ENCODE results near the gene PIGV.

PIGV gene

DNA sequence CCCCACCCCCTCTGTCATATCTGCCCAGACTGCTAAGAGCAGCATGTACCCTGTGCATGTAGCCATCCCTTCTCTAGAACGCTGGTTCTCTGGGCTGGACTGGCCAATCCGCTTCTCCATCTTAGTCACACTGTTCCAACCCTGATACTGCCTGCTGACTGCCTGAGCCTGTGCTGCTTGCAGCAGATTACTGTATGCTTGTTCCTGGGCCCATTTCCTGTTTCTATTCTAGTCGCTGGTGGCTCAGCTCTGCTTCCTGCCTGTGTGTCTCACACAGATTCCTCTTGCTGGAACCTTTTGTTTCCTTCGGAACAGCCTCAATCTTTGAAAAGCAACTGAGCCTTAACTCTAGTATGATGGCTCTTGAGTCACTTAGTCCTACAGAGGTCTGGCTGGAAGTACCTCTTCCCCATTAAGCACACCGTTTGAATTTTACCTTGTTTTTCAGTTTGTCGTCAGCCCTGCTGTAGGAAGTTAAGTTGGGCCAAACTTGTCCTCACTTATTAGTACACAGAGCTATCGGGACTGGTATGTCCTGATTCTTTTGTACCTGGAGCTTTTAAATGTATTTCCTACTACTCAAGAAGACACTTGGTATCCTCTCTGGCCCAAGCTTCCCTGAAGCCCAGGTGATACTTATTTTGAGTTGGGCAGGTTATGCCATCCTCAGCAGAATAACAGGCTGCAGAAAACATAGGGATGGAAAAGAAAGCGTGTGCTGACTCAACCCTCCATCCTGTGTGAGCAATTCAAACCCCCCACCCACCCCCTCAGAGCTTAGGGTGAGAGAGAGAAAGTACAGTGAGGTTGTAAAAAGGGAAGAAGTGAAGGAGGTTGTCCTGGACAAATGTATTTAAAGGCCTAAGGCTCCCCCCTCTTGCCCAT lies 43.4 kb upstream of the PIGV start:
- Histone ChIP-seq H4K8ac (ENCODE audit: low read depth, low read length) (no peak overlapping the region), H3K79me2 (ENCODE audit: control insufficient read depth, insufficient read depth, low read length) (peaks cover 17% of the 10 kb centered on the region), H2BK5ac (ENCODE audit: low read length) (no peak overlapping the region), H3K4me2 (ENCODE audit: low read length) (no peak overlapping the region), H3K56ac (ENCODE audit: low read length) (peak overlapping the region; percentile 49), H2BK120ac (ENCODE audit: low read depth, low read length) (no peak overlapping the region), H3K79me1 (ENCODE audit: low read length) (peaks cover 23% of the 10 kb centered on the region), H2BK15ac (replicated peaks; ENCODE audit: low read depth) (no peak overlapping the region), H3K36me3 (ENCODE audit: control insufficient read depth, insufficient read depth, low read length) (peaks cover 3% of the 10 kb centered on the region), H3K4me3 (ENCODE audit: low read length) (no peak overlapping the region), H3K27ac (ENCODE audit: low read depth, low read length) (peak overlapping the region; percentile 59), H3K4ac (ENCODE audit: low read depth, low read length) (no peak overlapping the region), H2AK5ac (ENCODE audit: low read length) (no peak overlapping the region), H4K5ac (ENCODE audit: low read length) (no peak overlapping the region), H3K23ac (ENCODE audit: low read length) (no peak overlapping the region), H3K9ac (ENCODE audit: low read length) (peak overlapping the region; percentile 48), H3K4me1 (ENCODE audit: control insufficient read depth, low read depth, low read length) (peaks cover 4% of the 10 kb centered on the region), H3K18ac (ENCODE audit: low read length) (no peak overlapping the region), H3K27me3 (ENCODE audit: insufficient read depth, low read length, poor library complexity) (no peaks in the 10 kb centered on the region)
- no CpG with 5 or more reads among the region's 8 CpGs for whole genome bisulfite sequencing (ENCODE audit: extremely low coverage, insufficient coverage, low lambda C conversion rate)
- DNase-seq = peak; percentile 96

DNA sequence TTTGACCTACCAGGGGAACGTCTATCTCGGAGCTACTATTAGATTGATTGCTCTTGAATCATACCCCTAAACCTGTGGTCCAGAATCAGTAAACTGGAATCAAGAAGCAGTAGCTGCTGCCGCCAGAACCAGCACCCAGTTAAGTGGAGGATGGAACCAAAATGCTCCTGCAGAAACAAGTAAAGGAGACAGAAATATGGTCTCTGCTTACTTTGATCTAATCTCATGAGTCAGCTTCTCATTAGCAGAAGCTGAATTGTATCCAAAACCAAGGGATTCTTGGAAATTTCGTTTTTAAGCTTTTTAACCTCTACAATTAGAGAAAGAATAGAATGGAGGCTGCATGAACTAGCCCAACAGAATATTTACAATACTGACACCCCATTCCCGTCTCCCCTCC lies 42.6 kb upstream of the PIGV start:
- Histone ChIP-seq H3K56ac (ENCODE audit: low read length) (no peak overlapping the region), H3K4me2 (ENCODE audit: low read length) (no peak overlapping the region), H3K27ac (ENCODE audit: low read depth, low read length) (no peak overlapping the region), H3K9ac (ENCODE audit: low read length) (no peak overlapping the region), H3K4me1 (ENCODE audit: control insufficient read depth, low read depth, low read length) (peaks cover 4% of the 10 kb centered on the region), H3K4me3 (ENCODE audit: low read length) (no peak overlapping the region), H3K36me3 (ENCODE audit: control insufficient read depth, insufficient read depth, low read length) (peaks cover 3% of the 10 kb centered on the region), H2BK120ac (ENCODE audit: low read depth, low read length) (no peak overlapping the region), H4K5ac (ENCODE audit: low read length) (no peak overlapping the region), H3K18ac (ENCODE audit: low read length) (no peak overlapping the region), H3K4ac (ENCODE audit: low read depth, low read length) (no peak overlapping the region), H4K8ac (ENCODE audit: low read depth, low read length) (no peak overlapping the region), H2BK5ac (ENCODE audit: low read length) (no peak overlapping the region), H3K79me1 (ENCODE audit: low read length) (peaks cover 25% of the 10 kb centered on the region), H3K27me3 (ENCODE audit: insufficient read depth, low read length, poor library complexity) (no peaks in the 10 kb centered on the region), H3K79me2 (ENCODE audit: control insufficient read depth, insufficient read depth, low read length) (peaks cover 17% of the 10 kb centered on the region), H2AK5ac (ENCODE audit: low read length) (no peak overlapping the region), H3K23ac (ENCODE audit: low read length) (no peak overlapping the region), H2BK15ac (replicated peaks; ENCODE audit: low read depth) (no peak overlapping the region)
- no peak for DNase-seq
- WGBS (ENCODE audit: extremely low coverage, insufficient coverage, low lambda C conversion rate) = no CpG with 5 or more reads among the region's 5 CpGs

DNA sequence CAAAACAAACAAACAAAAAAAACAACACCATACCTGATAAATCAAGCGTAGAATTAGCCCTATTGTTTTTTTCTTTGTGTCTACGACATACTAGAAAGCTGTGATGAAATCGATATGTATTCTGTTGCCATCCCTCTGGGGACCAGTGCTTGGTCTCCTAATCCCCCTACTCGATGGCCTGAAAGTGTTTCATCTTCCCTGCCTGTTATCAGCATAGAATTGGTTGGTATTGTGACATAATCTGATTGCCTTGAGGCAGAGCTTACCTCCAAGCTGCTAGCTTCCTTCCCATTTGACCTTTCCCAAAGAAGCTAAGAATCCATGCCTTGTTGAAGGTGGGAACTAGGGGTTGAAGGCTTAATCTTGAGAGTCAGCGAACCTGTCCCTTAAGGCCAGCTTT lies 40.7 kb upstream of the PIGV start:
- H3K27ac ChIP-seq (ENCODE audit: low read depth, low read length) = no peak overlapping the region
- no peak overlapping the region for H4K8ac ChIP-seq (ENCODE audit: low read depth, low read length)
- WGBS (ENCODE audit: extremely low coverage, insufficient coverage, low lambda C conversion rate) = no CpG with 5 or more reads among the region's 5 CpGs
- DNase-seq = peak; percentile 86
- peaks cover 23% of the 10 kb centered on the region for H3K79me2 ChIP-seq (ENCODE audit: control insufficient read depth, insufficient read depth, low read length)
- no peak overlapping the region for H3K18ac ChIP-seq (ENCODE audit: low read length)
- H3K4me1 ChIP-seq (ENCODE audit: control insufficient read depth, low read depth, low read length) = peaks cover 4% of the 10 kb centered on the region
- no peak overlapping the region for H3K9ac ChIP-seq (ENCODE audit: low read length)
- peaks cover 26% of the 10 kb centered on the region for H3K79me1 ChIP-seq (ENCODE audit: low read length)
- no peak overlapping the region for H3K23ac ChIP-seq (ENCODE audit: low read length)
- H3K36me3 ChIP-seq (ENCODE audit: control insufficient read depth, insufficient read depth, low read length) = peaks cover 3% of the 10 kb centered on the region
- H2AK5ac ChIP-seq (ENCODE audit: low read length) = no peak overlapping the region
- H3K4ac ChIP-seq (ENCODE audit: low read depth, low read length) = no peak overlapping the region
- H4K5ac ChIP-seq (ENCODE audit: low read length) = no peak overlapping the region
- no peak overlapping the region for H2BK5ac ChIP-seq (ENCODE audit: low read length)
- H2BK15ac ChIP-seq (replicated peaks; ENCODE audit: low read depth) = no peak overlapping the region
- no peaks in the 10 kb centered on the region for H3K27me3 ChIP-seq (ENCODE audit: insufficient read depth, low read length, poor library complexity)
- H3K56ac ChIP-seq (ENCODE audit: low read length) = no peak overlapping the region
- no peak overlapping the region for H3K4me2 ChIP-seq (ENCODE audit: low read length)
- no peak overlapping the region for H3K4me3 ChIP-seq (ENCODE audit: low read length)
- no peak overlapping the region for H2BK120ac ChIP-seq (ENCODE audit: low read depth, low read length)

DNA sequence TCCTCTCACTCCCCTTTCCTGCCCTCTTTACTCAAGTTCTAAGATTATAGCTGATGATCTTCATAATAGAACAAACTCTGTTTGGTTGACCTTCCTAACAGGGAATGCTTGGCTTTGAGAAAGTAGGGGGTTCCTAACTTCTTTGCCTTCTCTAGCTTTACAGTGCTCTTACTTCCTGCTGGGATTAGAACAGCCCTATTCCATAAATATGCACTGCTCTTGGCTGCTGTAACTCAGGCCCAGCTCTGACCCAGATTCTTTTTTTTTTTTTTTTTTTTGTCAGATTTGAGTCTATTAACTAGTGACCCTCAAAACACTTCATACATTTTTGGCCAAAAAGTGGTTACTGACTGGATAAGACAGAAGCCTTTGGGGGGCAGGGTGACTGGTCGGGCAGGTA lies 39.4 kb upstream of the PIGV start:
- WGBS (ENCODE audit: extremely low coverage, insufficient coverage, low lambda C conversion rate) = no CpG with 5 or more reads among the region's 1 CpG
- no peak overlapping the region for H3K4me2 ChIP-seq (ENCODE audit: low read length)
- H2AK5ac ChIP-seq (ENCODE audit: low read length) = no peak overlapping the region
- peaks cover 29% of the 10 kb centered on the region for H3K79me2 ChIP-seq (ENCODE audit: control insufficient read depth, insufficient read depth, low read length)
- H3K18ac ChIP-seq (ENCODE audit: low read length) = no peak overlapping the region
- no peak overlapping the region for H2BK5ac ChIP-seq (ENCODE audit: low read length)
- no peak overlapping the region for H3K9ac ChIP-seq (ENCODE audit: low read length)
- no peak overlapping the region for H2BK120ac ChIP-seq (ENCODE audit: low read depth, low read length)
- H3K4me1 ChIP-seq (ENCODE audit: control insufficient read depth, low read depth, low read length) = peaks cover 4% of the 10 kb centered on the region
- H3K27ac ChIP-seq (ENCODE audit: low read depth, low read length) = no peak overlapping the region
- no peak overlapping the region for H3K56ac ChIP-seq (ENCODE audit: low read length)
- DNase-seq = no peak
- H4K5ac ChIP-seq (ENCODE audit: low read length) = no peak overlapping the region
- H3K23ac ChIP-seq (ENCODE audit: low read length) = no peak overlapping the region
- H4K8ac ChIP-seq (ENCODE audit: low read depth, low read length) = no peak overlapping the region
- H3K36me3 ChIP-seq (ENCODE audit: control insufficient read depth, insufficient read depth, low read length) = peaks cover 7% of the 10 kb centered on the region
- no peak overlapping the region for H3K4me3 ChIP-seq (ENCODE audit: low read length)
- H3K27me3 ChIP-seq (ENCODE audit: insufficient read depth, low read length, poor library complexity) = no peaks in the 10 kb centered on the region
- H2BK15ac ChIP-seq (replicated peaks; ENCODE audit: low read depth) = no peak overlapping the region
- no peak overlapping the region for H3K4ac ChIP-seq (ENCODE audit: low read depth, low read length)
- H3K79me1 ChIP-seq (ENCODE audit: low read length) = peaks cover 31% of the 10 kb centered on the region

DNA sequence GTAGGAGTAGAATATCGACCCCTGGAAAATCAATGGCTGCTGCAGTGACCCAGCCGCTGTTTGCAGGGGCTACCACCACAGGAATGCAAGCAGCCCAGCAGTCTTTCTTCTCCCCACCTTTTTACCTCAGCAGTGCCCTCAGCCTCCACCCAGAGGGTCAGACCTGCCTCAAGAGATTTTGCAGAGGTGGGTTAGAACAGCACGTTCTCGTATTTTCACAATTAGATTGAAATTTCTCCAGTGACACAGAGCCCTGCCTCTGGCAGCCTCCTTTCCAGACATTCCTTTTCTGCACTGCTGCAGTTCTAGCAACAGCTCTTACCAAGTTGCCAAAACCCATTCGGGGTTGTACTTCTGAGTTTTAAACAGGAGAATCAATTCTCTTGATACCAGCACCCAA lies 38.3 kb upstream of the PIGV start:
- Histone ChIP-seq H3K79me2 (ENCODE audit: control insufficient read depth, insufficient read depth, low read length) (peaks cover 35% of the 10 kb centered on the region), H2BK5ac (ENCODE audit: low read length) (no peak overlapping the region), H3K4me3 (ENCODE audit: low read length) (no peak overlapping the region), H3K56ac (ENCODE audit: low read length) (no peak overlapping the region), H3K18ac (ENCODE audit: low read length) (no peak overlapping the region), H3K4me1 (ENCODE audit: control insufficient read depth, low read depth, low read length) (no peaks in the 10 kb centered on the region), H3K27ac (ENCODE audit: low read depth, low read length) (no peak overlapping the region), H2BK120ac (ENCODE audit: low read depth, low read length) (no peak overlapping the region), H3K23ac (ENCODE audit: low read length) (no peak overlapping the region), H3K9ac (ENCODE audit: low read length) (no peak overlapping the region), H3K4me2 (ENCODE audit: low read length) (no peak overlapping the region), H2AK5ac (ENCODE audit: low read length) (no peak overlapping the region), H3K4ac (ENCODE audit: low read depth, low read length) (no peak overlapping the region), H3K27me3 (ENCODE audit: insufficient read depth, low read length, poor library complexity) (no peaks in the 10 kb centered on the region), H4K5ac (ENCODE audit: low read length) (no peak overlapping the region), H3K36me3 (ENCODE audit: control insufficient read depth, insufficient read depth, low read length) (peaks cover 10% of the 10 kb centered on the region), H4K8ac (ENCODE audit: low read depth, low read length) (no peak overlapping the region), H3K79me1 (ENCODE audit: low read length) (peaks cover 37% of the 10 kb centered on the region), H2BK15ac (replicated peaks; ENCODE audit: low read depth) (no peak overlapping the region)
- WGBS (ENCODE audit: extremely low coverage, insufficient coverage, low lambda C conversion rate) = no CpG with 5 or more reads among the region's 5 CpGs
- DNase-seq = no peak

GRCh38 chr1:26750428-26750827 lies 37.3 kb upstream of the PIGV start:
- DNase-seq = no peak
- no peak overlapping the region for H3K4me2 ChIP-seq (ENCODE audit: low read length)
- no peak overlapping the region for H3K18ac ChIP-seq (ENCODE audit: low read length)
- H3K27me3 ChIP-seq (ENCODE audit: insufficient read depth, low read length, poor library complexity) = no peaks in the 10 kb centered on the region
- peaks cover 34% of the 10 kb centered on the region for H3K79me1 ChIP-seq (ENCODE audit: low read length)
- H4K8ac ChIP-seq (ENCODE audit: low read depth, low read length) = no peak overlapping the region
- H3K79me2 ChIP-seq (ENCODE audit: control insufficient read depth, insufficient read depth, low read length) = peaks cover 35% of the 10 kb centered on the region
- H2BK15ac ChIP-seq (replicated peaks; ENCODE audit: low read depth) = no peak overlapping the region
- no CpG with 5 or more reads among the region's 1 CpG for WGBS (ENCODE audit: extremely low coverage, insufficient coverage, low lambda C conversion rate)
- H2AK5ac ChIP-seq (ENCODE audit: low read length) = no peak overlapping the region
- no peak overlapping the region for H3K23ac ChIP-seq (ENCODE audit: low read length)
- H3K27ac ChIP-seq (ENCODE audit: low read depth, low read length) = no peak overlapping the region
- no peak overlapping the region for H3K4me3 ChIP-seq (ENCODE audit: low read length)
- H3K56ac ChIP-seq (ENCODE audit: low read length) = no peak overlapping the region
- no peak overlapping the region for H3K4ac ChIP-seq (ENCODE audit: low read depth, low read length)
- H3K36me3 ChIP-seq (ENCODE audit: control insufficient read depth, insufficient read depth, low read length) = peaks cover 7% of the 10 kb centered on the region
- no peak overlapping the region for H3K9ac ChIP-seq (ENCODE audit: low read length)
- H2BK5ac ChIP-seq (ENCODE audit: low read length) = no peak overlapping the region
- H3K4me1 ChIP-seq (ENCODE audit: control insufficient read depth, low read depth, low read length) = no peaks in the 10 kb centered on the region
- no peak overlapping the region for H4K5ac ChIP-seq (ENCODE audit: low read length)
- H2BK120ac ChIP-seq (ENCODE audit: low read depth, low read length) = no peak overlapping the region
